Hindlimb muscle (tissue), 1 donor: ENCODE results near the gene SKP1. TPM values are rescaled to one million over a fixed set of nuclear protein-coding genes. Genes with fewer than 3 reads are reported as not detected.
A peak's percentile ranks its signal among the peaks of the same experiment; 100 is the strongest.

Experiments
- DNase-seq: peaks from one replicate; pipeline ENCODE4 v3.0.0-alpha.2; 2013
- polyA plus RNA-seq: library from polyadenylated mRNA; unstranded; fragments of 120-200 nt; gene quantifications from one replicate; pipeline ENCODE4 v1.2.1, GENCODE V29; 2013; ENCODE audit not compliant: insufficient read length

The SKP1 gene
- polyA plus RNA-seq, 1 donor = 332 TPM

GRCh38 chr5:134143431-134143830, 33.3 kb downstream of the SKP1 start:
- DNase-seq = no peak

- no peak for DNase-seq
These were observed 33.9 kb downstream of the SKP1 start for GRCh38 chr5:134142806-134143205.

DNA sequence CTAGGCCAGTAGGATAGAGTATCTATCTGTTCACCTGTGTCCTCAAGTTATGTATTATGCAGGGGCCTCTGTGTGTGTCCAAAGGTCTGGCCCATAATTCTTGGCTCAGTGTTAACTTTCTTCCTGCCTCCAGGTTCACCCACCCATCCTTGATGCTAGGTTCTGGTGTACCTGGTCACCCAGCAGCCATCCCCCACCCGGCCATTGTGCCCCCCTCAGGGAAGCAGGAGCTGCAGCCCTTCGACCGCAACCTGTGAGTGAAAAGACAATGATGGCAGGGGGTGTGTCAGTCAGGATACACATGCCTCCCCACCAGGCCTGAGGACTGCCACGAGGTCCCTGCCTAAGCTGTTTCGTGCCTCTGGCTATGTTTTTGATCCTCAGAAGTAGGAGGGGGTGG, 34.7 kb downstream of the SKP1 start:
- no peak for DNase-seq

GRCh38 chr5:134141331-134142050, 35.3 kb downstream of the SKP1 start:
- DNase-seq = no peak

GRCh38 chr5:134140530-134141201, 36.1 kb downstream of the SKP1 start:
- peak; percentile 50 for DNase-seq

GRCh38 chr5:134139891-134140469, 36.8 kb downstream of the SKP1 start:
- no peak for DNase-seq

DNA sequence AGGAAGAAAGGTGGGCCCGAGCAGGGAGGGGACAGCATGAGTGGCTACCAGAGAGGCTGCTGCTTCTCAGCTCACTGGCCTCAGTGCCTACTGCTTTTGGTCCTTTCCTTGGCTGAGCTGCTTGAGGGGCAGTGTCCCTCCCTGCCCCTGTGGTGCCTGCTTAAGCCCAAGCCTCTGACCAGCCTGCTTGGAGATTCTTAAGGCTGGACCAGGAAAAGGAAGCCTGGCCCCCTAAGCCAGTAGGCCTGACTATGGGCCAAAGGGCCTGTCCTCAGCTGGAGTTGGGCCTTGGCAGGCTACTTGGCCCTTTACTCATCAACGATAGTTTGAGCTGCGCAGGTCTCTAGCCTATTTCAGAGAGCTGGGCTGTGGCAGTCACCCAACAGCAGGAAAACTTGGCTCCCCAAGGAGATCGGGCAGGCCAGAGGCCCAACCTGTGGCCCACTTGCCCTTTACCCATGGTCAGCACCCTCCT, 37.3 kb downstream of the SKP1 start:
- no peak for DNase-seq

- DNase-seq = no peak
These were observed 38.1 kb downstream of the SKP1 start for GRCh38 chr5:134138416-134139376.

GRCh38 chr5:134136771-134137170, 40.0 kb downstream of the SKP1 start:
- DNase-seq = no peak

DNA sequence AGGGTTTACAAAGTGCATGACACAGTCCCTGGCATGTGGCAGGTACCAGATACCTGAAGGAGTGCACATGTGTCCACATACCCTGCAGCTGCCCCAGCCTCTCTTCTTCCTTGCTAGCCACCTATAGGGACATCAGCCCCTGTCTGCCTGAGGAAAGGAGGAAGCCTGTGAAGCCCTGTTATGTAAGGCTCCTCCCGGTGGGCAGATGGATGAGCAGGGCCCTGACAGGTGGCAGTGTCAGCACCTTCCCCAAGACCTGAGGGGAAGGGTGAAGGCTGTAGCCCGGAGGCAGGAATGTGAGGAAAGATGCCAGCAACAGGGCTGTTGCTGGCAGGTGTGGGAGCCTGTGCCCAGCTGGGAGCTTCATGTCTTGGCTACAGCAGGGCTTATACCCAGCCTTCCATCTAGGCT, 40.5 kb downstream of the SKP1 start:
- no peak for DNase-seq

DNA sequence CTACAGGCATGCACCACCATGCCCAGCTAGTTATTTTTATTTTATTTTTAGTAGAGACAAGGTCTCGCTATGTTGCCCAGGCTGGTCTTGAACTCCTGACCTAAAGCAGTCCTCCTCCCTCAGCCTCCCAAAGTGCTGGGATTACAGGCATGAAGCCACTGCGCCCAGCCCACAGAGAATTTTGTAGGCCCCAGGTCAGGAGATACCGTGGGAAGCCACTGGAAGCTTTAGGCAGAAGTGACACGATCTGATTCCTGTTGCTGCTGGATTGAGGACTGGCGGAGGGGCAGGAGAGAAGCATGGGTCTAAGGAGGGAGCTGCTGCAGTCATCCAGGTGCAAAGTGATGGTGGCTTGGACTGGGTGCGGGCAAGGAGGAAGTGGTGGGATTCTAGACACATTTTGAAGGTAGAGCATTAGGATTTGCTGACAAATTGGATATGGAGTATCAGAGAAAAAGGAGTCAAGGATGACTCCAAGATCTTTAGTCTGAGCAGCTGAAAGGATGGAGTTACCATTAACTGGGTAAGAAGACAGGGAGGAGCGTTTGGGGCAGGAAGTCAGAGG, 41.6 kb downstream of the SKP1 start:
- no peak for DNase-seq

DNA sequence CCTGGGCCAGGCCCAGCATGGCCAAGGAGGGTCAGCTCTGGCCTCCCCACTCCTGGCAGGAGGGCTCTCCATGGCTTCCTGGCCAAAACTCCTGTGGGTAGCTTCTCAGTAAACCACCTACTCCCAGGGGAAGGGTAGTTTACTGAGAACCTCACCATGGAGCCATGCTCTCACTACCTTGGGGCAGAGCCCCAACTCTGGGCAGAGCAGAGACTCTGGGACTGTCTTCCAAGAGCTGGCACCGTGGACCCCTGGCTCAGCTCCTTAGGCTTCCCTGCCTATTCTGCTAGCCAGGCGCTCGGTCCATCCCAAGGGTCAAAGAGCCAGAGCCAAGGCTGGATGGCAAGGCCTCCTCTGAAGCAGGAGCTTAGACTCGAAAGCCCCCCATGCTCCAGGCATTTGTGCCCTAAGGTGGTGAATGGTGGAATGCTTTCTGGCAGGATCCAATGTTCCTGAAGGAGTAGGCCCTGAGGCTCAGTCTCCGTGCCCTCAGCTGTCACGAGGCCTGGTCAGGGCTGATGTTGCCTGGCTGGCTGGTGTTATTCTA, 42.7 kb downstream of the SKP1 start:
- DNase-seq = no peak

DNA sequence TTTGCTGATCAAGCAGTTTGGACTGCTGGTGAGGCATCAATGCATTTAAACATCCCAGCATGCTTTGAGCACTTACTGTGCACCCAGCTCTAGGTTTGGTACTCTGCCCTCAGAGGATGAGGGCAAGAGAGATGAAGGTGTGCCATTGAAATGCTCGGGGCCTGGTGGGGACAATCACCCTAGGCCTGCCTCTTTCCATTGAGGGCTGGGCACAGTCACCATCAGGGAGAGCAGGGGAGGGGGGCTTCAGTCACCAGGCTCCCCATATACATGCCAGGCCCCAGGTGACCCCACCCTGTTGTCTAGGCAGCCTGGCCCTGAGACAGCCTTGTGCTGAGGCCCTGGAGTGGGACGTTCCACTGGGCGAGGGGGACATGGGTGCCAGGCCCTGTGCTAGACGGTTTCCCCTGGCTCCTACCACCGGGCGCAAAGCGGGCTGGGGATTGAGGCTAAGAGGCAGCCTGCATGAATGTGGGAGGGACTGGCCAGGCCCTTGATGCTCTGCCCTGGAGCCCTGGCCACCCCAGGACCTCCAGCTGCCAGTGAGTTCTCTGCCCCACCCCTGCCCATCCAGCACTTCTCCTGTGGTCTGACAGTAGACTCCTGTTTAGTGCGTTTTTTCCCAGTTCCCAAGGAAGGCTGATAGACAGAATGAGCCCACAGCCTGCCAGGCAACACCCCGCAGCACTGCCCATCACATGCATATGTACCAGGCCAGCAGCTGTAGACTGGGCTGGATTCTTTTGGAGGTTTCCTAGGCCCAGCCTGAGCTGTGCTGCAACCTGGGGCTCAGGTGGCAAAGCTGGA, 43.4 kb downstream of the SKP1 start:
- DNase-seq = no peak

DNA sequence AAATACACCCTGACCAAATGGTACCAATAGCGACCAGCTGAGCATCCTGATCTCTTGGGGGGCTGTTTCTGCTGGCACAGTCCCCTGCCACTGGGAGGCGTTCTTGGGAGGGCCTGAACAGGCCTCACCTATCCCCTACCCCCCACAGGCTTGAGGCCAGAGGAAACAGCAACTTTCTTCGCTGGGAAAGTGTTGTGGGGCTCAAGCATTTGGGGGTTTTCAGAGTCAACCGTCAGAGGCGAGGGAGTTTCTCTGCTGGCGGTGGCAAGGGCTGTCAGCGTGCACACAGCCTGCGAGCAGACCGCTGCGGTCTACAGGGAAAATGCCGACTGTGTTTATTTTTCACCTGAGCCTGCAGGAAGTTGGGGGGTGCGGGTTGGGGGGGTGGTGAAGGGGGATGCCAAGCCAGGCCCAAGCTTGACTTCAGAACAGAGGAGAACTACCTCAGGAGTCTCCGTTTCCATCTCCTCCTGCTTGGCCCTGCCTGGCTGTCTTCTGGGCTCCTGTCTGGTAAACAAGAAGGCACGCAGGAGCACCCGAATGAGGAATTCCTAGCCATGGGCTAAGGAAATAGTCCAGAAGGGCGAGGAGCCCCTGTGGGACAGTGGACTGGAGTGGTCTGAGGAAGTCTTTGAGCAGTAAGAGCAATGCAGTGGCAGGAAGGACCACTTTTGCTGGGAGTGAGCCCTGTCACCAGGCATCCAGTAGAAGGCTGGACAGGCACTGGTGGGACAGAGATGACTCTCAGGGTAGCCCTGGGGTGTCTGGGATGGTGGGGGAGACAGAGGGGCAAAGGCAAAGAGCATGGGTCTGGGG, 44.2 kb downstream of the SKP1 start:
- no peak for DNase-seq

DNA sequence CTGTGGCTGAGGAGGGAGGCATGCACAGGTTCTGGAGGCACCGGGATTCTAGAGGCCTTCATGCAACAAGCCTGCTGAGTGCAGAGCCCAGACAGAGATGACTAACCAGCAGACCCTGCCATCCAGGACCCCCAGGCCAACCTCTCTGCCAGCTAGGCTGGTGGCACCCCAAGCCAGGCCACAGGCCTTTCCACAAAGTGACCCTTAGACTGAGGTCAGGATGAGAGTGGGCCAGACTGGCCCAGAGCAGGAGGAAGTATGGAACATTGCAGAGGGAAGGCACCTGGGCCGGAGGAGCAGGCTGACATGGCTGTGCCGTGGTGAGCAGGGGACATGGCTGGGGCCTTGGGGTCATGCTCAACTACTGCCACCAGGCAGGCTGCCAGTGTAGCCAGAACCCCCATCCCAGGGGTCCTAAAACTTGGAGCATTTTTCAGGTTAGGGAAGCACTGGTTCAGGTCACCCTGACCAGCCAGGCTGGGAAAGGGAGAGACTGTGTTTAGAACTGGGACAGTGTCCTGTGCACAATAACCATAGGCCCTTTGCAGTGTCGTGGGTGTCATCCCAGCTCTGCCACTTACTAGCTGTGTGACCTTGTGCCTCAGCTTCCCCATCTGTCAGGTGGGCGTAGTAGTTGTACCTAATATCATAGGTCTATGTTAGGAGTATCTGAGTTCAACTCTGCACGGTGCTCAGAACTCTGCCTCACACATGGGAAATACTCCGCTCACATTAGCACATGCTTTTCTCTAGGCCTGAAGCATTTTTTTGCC, 45.0 kb downstream of the SKP1 start:
- no peak for DNase-seq

- no peak for DNase-seq
These were observed 45.6 kb downstream of the SKP1 start for GRCh38 chr5:134131165-134131564.

GRCh38 chr5:134130239-134130945, 46.4 kb downstream of the SKP1 start:
- DNase-seq = no peak

GRCh38 chr5:134129411-134130238, 47.1 kb downstream of the SKP1 start:
- no peak for DNase-seq
